ENCODE measurements around the gene CD300LF.

Gene CD300LF

GRCh38 chr17:74644419-74644818 is 68.3 kb downstream of the CD300LF start:
- Histone ChIP-seq H2BK5ac (ENCODE audit: low read depth, low read length, poor library complexity) (no peak overlapping the region), H3K4ac (ENCODE audit: low read depth, low read length) (no peak overlapping the region), H2AFZ (ENCODE audit: insufficient read depth, low read length, poor library complexity) (no peak overlapping the region), H3K9me3 (ENCODE audit: insufficient read depth, low read depth, low read length) (no peaks in the 10 kb centered on the region), H3K23ac (ENCODE audit: low read length) (no peak overlapping the region), H3K27ac (ENCODE audit: low read depth, low read length) (no peak overlapping the region), H3K4me1 (ENCODE audit: control insufficient read depth in 1 of 2, insufficient read depth in 2 of 2, low read length in 2 of 2) (peaks cover 11 to 13% of the 10 kb centered on the region in 2 experiments), H4K12ac (ENCODE audit: low read depth, low read length) (no peak overlapping the region), H3K36me3 (ENCODE audit: control insufficient read depth in 1 of 2, insufficient read depth in 2 of 2, low read length in 2 of 2) (no peaks in the 10 kb centered on the region), H2BK120ac (ENCODE audit: insufficient read depth, low read length, poor library complexity) (no peak overlapping the region), H2BK12ac (ENCODE audit: low read length) (no peak overlapping the region), H4K91ac (ENCODE audit: low read depth, low read length) (no peak overlapping the region), H3K27me3 (ENCODE audit: insufficient read depth, low read length) (no peaks in the 10 kb centered on the region), H3K4me2 (ENCODE audit: low read length) (no peak overlapping the region), H3K4me3 (ENCODE audit: low read depth, low read length) (no peak overlapping the region), H2AK5ac (ENCODE audit: low read length) (no peak overlapping the region), H3K79me2 (ENCODE audit: control insufficient read depth, insufficient read depth, low read length, poor library complexity) (no peaks in the 10 kb centered on the region), H3K14ac (ENCODE audit: low read length) (no peak overlapping the region), H3K9ac (ENCODE audit: low read length) (no peak overlapping the region), H4K8ac (ENCODE audit: low read depth, low read length) (no peak overlapping the region), H3K18ac (ENCODE audit: low read length) (no peak overlapping the region), H3K79me1 (ENCODE audit: low read length) (peaks cover 2% of the 10 kb centered on the region)
- no peak for DNase-seq
- no CpG with 5 or more reads among the region's 2 CpGs for WGBS (ENCODE audit: extremely low coverage, insufficient coverage, insufficient read length)

Data from trophoblast cell (in vitro differentiated cells and primary cell).